Activated CD4-positive, alpha-beta memory T cell treated with anti-CD3 and anti-CD28 coated beads for 36 hours (primary cell): ENCODE data around the gene CLPTM1L. TPM values are rescaled to one million over a fixed set of nuclear protein-coding genes. Genes with fewer than 3 reads are reported as not detected.
A peak's percentile ranks its signal among the peaks of the same experiment; 100 is the strongest.

ENCODE experiments used
- CTCF ChIA-PET: fragments of 350-600 bp; sonication (Branson Sonifier 250); formaldehyde crosslinking; loops from one replicate; lab custom pipeline; 2021; ENCODE audit warnings: antibody characterized with exemption, inconsistent platforms; lab: Charles Lee
- POLR2A ChIA-PET: fragments of 350-600 bp; sonication (Branson Sonifier 250); formaldehyde crosslinking; loops from one replicate; lab custom pipeline; 2021; ENCODE audit warnings: antibody characterized with exemption; lab: Charles Lee
- DNase-seq: peaks from one replicate; pipeline ENCODE4 v3.0.0-alpha.2; 2020
- H3K27ac Mint-ChIP-seq: one replicate; pipeline ENCODE4 v1.8.0; 2021; ENCODE audit warnings: mixed read lengths
- H3K27me3 Mint-ChIP-seq: one replicate; pipeline ENCODE4 v1.8.0; 2021; ENCODE audit warnings: mixed read lengths
- H3K36me3 Mint-ChIP-seq: one replicate; pipeline ENCODE4 v1.8.0; 2021; ENCODE audit warnings: mixed read lengths
- H3K4me1 Mint-ChIP-seq: one replicate; pipeline ENCODE4 v1.8.0; 2021; ENCODE audit warnings: low read depth, mixed read lengths
- H3K4me3 Mint-ChIP-seq: one replicate; pipeline ENCODE4 v1.8.0; 2021; ENCODE audit warnings: mild to moderate bottlenecking, mixed read lengths
- H3K9me3 Mint-ChIP-seq: one replicate; pipeline ENCODE4 v1.8.0; 2021; ENCODE audit warnings: mixed read lengths
- intact Hi-C: fragments of 100-400 bp; cut with micrococcal nuclease; formaldehyde crosslinking; loops from one replicate; pipeline ENCODE4 v1.15.1; 2023
- microRNA-seq: library from miRNA; unstranded; fragments of <30 nt; microRNA quantifications from one replicate; pipeline ENCODE4 v1.2.0, GENCODE V29; 2022; ENCODE audit warnings: borderline number of aligned reads, borderline microRNAs expressed, borderline replicate concordance
- total RNA-seq, 2 experiments: library from RNA; stranded (reverse); gene quantifications; one replicate each; pipeline ENCODE4 v1.2.3, GENCODE V29; 2021

Gene CLPTM1L
- total RNA-seq, 2 experiments from 2014 or later: 70.1 to 72.9 TPM

- ChIA-PET CTCF (no interaction called here), POLR2A (no interaction called here)
- H3K27me3 Mint-ChIP-seq: no peaks in the 10 kb centered on the region
- no peak overlapping the region for H3K4me3 Mint-ChIP-seq
- H3K36me3 Mint-ChIP-seq: no peaks in the 10 kb centered on the region
- no peaks in the 10 kb centered on the region for H3K9me3 Mint-ChIP-seq
- intact Hi-C loops: no loop called here
- H3K4me1 Mint-ChIP-seq: peaks cover 8% of the 10 kb centered on the region
- peak; percentile 57 for DNase-seq
- H3K27ac Mint-ChIP-seq: no peak overlapping the region
Observed at GRCh38 chr5:1268666-1269065, 76.2 kb downstream of the CLPTM1L start.

- no peaks in the 10 kb centered on the region for H3K9me3 Mint-ChIP-seq
- DNase-seq: no peak
- H3K27me3 Mint-ChIP-seq: no peaks in the 10 kb centered on the region
- CTCF ChIA-PET: no interaction called here
- POLR2A ChIA-PET: no interaction called here
- peaks cover 8% of the 10 kb centered on the region for H3K4me1 Mint-ChIP-seq
- intact Hi-C loops: no loop called here
- H3K36me3 Mint-ChIP-seq: no peaks in the 10 kb centered on the region
- H3K4me3 Mint-ChIP-seq: no peak overlapping the region
- no peak overlapping the region for H3K27ac Mint-ChIP-seq
Observed at GRCh38 chr5:1268056-1268455, 76.8 kb downstream of the CLPTM1L start.

Small RNA genes lying within 50 kb of the gene (microRNA-seq; reads per million reads assigned to microRNA genes)
- gene MIR4457: not detected

Other genes with a start within 250 kb of the CLPTM1L start
- 10 to 100 TPM; 10.1 to 10.8 TPM for gene SLC12A7, start 233.0 kb downstream of the CLPTM1L start, total RNA-seq
- not detected for gene SLC6A19, start 143.5 kb downstream of the CLPTM1L start, total RNA-seq
- gene SLC6A18, start 119.7 kb downstream of the CLPTM1L start, total RNA-seq: not detected
- 1 to 10 TPM; 4.7 to 7.3 TPM for gene TERT, start 50.0 kb downstream of the CLPTM1L start, total RNA-seq
- gene SLC6A3, start 100.3 kb upstream of the CLPTM1L start, total RNA-seq: not detected
- gene LPCAT1, start 178.9 kb upstream of the CLPTM1L start, total RNA-seq: 10 to 100 TPM; 48.4 to 51.4 TPM